GM21723 (cell line): ENCODE results near the gene CYB5R2.
A peak's percentile ranks its signal among the peaks of the same experiment; 100 is the strongest.
"Not testable (repeated sequence)": the region's sequence is repeated elsewhere in the genome, so short reads cannot be mapped to it uniquely, and the experiment has no call there.

Experiments used
- ATAC-seq: cut with Tn5 transposase; IDR thresholded peaks from one replicate; pipeline ENCODE4 v1.9.1; 2021; ENCODE audit warnings: mild to moderate bottlenecking, moderate library complexity; ENCODE audit not compliant: unreplicated experiment

The CYB5R2 gene

DNA sequence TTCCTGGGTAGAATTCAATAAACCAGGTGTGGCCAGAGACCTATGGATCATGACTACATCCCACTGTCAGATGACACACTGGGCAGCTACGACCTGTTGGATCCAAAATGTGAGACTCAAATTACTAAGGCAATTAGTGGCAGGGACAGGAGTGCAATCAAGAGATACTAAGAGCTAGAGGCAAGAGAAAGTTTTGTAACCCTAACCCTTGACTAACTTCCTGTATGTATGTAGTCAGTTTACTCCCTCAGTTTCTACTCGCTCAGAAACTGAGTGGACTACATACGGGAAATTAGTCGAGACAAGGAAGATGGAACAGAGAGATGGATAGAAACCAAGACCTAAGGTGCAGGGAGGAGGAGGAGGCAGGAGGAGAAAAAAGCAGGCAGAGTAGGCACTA is 2.7 kb downstream of the CYB5R2 start:
- ATAC-seq: no peak

DNA sequence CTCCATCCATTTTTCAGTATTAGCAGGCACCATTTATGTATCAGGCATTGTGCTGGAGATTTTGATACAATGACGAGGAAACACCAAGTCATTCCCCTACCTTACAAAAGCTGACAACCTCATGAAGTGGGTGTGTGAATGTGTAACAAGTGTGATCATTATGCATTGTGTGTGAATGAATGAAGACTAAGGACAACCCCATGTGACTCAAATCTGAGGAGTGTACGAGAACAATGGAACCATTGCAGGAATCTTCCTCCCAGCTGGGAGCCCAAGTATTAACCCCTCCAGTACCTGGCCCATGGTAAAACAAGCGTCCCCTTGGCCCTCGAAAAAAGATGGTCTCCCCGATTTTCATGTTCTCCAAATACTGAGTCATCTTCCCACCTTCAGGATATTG is 4.4 kb downstream of the CYB5R2 start:
- ATAC-seq: no peak

DNA sequence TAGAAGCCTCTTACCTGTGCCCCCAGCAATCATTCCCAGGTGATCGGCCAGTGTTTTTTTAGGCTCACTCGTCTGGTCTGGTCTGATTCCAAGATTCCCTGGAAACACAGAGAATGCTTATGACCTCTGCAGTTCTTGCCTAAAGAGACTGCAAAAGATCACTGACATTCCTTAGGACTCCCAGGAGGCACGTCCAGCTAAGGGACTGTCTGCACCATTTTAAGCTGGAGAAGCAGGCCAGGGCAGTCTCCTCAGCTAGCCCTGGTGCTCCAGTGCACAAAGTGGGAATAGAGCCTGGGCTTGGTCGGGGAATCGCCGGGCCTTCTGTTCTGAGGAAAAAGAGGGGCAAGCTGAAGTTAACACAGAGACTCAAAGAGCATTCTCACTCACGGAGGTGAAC is 4.8 kb downstream of the CYB5R2 start:
- ATAC-seq: no peak

DNA sequence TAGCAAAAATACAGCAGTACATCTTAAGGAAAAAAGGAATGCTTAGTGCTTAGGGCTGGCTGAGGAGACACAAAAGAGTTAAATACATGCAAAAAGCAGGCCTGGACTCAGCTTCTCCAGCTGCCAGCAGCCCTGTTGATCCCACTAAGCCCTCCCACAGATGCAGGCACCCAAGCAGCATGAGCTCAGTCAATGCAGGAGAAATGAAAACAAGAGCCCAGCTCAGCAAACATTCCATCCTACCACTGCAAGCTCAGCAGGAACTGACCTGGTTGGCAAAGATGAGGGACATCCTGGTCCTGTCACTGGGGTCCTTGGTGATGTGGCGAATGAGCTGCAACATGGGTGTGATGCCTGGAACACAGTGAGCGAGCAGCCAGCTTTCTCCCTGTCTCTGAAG is 5.8 kb downstream of the CYB5R2 start:
- ATAC-seq: no peak

DNA sequence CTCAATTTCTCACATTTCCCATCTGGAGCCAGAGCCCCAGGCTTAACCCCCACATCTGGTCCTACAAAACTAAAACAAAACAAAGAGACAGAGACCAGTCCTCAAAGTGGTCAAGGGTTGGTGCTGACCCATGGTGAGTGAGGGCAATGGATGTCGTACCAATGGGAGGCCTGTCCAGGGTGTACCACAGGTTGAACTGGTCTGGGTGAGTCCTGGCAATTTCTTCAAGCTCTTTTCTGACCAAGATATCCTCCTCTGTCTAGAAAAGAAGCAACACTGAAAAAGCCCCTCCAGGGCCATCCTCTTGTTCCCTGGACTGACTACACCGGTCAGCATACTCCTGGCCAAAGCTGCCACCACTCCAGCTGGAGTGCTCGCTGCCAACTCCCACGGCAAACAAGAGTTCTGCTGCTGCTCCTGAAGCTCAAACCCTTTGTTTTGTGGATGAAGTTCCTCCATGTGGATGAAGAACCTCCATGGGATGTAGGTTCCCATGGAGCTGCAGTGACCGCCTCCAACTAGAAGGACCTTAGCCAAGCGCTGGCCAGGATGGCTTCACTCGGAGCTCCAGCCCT is 6.9 kb downstream of the CYB5R2 start:
- ATAC-seq: no peak

DNA sequence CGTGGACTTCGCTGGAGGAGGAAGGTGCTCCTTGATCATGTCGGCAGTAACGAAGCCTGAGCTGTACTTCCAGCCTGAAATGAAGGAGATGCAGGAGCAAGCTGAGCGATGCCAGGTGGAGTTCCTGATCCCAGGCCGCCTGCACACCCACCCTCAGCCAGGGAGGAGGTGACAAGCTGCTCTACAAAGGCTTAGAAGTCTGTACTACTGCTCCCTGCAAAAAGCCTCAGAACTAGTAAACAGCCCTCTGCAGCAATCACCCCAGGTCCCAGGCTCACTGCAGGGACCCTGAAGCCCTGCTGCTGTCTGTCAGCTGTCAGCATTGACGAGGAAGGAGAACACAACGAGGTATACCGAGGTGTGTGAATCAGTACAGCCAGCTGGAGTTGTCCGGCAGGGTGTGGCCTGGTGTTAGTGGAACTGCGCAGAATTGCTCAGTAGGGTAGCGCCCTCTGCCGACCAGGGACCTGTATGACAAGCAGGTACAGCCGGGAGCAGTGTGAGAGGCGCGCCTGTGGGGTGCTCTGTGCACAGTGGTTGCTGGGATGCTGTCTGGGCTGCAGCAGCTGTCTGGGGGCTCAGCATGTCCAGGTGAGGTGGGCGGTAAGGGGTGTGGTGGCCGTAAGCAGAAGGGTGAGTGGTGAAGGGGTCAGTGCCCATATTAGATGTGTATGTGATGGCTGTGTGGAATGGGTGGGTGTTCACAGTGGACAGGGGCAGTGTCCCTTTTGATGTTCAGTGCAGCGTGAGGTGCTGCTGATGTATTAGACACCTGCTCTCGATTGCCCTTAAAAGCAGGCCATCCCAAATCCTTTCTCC is 7.6 kb downstream of the CYB5R2 start:
- ATAC-seq: peak; percentile 99

DNA sequence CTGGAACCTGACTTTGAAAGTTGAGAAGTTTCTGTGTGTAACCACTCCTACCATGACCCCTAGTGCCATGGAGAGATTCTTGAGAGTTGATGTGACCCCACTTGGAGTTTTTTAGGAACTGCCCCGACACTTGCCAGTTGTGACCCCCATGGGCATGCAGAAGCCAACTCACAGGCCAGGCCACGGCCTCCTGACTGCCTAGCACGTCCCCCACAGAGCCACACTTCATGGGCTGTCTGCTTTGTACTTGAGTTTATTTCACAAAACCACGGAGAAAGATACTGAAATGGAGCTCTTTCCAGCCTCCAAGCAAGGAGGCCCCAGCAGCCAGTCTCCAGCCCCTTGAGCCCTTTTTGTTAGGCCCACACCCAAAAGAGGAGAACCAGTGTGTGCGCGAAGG is 8.4 kb downstream of the CYB5R2 start:
- ATAC-seq: no peak

DNA sequence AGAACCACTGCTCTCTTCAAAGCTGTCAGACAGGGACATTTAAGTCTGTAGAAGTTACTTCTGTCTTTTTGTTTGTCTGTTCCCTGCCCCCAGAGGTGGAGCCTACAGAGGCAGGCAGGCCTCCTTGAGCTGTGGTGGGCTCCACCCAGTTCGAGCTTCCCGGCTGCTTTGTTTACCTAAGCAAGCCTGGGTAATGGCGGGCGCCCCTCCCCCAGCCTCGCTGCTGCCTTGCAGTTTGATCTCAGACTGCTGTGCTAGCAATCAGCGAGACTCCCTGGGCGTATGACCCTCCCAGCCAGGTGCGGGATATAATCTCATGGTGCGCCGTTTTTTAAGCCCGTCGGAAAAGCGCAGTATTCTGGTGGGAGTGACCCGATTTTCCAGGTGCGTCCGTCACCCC is 9.8 kb downstream of the CYB5R2 start:
- ATAC-seq: not testable (repeated sequence)

DNA sequence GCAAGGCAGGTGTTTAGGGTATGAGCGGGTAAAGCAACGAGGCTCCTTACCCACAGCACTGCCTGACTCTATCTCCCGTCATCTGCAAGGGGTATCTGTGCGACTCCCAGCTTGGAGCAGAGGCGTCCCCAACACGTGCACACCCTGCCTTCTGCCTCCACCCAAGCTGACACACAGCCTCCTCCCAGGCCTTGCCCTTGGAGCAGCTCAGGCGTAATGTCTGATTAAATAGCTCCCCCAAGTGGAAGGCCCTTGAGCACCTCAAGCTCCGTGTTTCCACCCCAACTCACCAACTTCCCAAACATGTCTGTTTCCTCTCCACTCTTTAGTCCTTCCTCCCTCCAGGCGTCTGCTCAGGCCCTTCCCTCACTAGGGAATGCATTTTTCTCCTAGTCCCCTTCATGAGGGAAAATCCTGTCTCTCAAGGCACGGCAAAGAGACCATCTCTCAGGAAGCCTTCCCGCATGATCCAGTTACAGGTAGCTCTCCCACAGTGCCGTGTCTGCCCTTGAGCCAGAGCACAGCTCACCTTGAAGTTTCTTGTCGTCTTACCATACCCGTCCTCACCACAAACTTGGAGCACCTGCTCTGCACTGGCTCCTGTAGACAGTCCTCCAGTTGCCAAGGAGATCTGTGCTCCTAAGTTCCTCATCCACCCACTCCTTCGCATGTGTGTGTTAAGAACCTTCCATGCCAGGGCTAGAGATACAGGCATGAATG is 15.8 kb downstream of the CYB5R2 start:
- ATAC-seq: no peak

DNA sequence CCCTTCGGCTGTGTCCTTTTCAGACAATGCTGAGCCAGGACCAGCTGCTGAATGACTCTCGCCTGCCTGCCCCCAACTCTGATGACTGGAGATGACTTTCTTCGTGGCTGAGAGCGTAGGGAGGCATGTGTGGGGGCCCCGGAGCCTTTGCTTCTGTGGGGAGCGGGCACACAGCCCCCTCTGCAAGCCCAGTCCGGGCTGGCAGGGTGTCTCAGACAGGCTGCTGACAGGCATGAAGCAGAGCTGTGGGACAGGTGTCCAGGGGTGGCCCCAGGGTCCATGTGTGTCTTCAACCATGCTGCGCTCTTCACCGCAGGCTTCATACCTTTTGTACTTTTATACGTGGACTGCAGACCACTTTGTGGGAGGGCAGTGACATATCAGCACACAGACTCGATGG is 16.6 kb downstream of the CYB5R2 start:
- ATAC-seq: no peak

DNA sequence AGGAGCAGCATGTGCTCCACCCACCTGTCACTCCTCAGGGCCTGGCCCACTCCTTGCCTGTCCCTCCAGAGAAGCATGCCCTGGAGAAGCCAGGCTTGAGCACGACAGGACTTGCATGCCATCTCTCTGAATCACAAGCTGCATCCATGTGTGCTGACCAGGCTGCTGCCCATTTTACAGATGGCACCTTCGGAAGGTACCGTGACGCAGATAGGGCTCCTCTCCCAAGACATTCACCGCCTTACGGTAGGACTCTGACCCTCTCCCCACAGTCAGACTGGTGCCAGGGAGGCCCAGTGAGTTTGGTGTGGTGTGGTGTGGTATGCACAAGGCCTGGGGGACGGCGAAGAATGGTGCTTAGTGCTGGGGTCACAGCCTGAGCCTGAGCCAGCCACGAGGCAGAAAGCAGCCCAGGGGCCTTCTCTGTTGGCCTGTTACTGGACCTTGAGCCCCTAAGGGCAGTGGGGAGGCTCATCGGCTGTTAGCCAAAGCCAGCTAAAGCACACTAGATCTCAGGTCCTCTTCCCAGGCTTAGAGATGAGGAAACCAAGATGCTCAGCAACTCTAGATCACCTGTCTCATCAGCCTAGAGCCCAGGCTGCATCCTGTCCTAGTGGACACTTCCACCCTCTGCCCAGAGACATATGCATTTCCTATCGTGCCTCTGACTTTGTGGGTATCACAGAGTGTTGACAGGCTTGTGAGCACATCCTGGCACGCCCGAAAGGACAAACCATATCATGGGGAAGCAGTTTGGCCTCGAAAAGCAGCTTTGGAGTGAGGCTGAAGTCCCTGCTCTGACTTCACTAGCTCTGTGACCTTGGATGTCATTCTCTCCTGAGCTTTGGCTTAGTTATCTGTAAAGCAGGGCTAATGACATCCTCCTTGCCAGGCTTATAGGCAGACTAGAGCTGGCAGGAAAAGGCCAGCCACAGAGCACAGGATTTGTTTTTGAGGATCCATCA is 17.8 kb downstream of the CYB5R2 start:
- ATAC-seq: no peak

DNA sequence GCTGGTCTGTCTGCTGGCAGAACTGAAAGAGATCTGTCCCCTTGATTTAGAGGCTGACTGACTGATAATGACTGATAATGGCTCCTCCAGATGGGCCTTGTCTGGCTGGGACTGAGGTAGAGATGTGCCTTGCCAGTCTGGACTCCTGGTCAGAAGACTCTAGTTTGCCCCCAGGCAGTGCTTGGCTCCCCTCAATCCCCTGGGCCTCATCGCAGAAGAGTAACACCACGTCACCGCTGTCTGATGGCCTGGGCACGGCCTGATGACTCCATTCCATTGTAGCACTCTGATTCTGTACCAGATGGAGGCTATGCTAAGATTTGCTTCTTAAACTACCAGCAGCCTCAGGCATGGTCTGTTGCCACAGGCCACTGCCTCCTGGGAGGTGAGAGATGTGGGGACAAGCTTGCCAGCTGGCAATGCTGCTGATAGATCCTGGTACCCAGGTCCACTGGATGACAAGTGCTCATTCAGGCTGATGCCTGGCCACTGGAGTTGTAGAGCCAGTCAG is 19.1 kb downstream of the CYB5R2 start:
- ATAC-seq: no peak

DNA sequence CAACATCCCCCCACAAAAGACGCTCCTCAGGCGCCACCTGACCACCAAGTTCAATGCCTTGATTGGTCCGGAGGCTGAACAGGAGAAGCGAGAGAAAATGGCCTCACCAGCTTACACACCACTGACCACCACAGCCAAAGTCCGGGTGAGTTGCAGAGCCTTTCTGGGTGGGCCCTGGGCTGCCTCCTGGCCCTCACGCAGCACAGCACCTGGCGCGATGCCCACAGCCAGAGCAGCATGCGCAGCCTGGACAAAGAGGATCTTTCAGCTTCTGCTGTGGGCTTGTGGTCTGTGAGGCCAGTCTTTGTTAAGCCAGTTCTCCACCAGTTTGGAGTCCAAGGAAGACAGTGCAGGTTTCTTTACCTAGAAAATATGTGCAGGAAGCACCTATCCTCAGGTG is 21.6 kb downstream of the CYB5R2 start:
- ATAC-seq: no peak

DNA sequence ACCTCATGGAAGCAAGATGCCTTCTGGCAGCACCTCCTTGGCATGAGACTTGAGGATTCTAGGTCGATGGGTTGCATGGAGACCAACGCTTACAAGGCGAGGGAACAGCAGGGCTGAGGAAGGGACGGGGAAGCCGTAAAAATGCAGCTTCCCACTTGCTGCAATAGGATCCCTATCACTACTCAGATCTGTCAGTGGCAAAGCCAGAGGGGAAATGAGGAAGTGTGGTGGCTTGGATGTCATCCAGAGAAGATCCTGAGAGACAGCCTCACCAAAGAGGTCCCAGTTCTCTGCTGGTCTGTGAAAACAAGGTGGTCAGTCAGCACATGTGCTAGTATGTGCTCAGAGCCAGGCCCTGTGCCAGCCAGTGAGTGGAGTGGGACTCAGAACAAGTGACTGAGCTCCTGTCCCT is 22.2 kb downstream of the CYB5R2 start:
- ATAC-seq: no peak

DNA sequence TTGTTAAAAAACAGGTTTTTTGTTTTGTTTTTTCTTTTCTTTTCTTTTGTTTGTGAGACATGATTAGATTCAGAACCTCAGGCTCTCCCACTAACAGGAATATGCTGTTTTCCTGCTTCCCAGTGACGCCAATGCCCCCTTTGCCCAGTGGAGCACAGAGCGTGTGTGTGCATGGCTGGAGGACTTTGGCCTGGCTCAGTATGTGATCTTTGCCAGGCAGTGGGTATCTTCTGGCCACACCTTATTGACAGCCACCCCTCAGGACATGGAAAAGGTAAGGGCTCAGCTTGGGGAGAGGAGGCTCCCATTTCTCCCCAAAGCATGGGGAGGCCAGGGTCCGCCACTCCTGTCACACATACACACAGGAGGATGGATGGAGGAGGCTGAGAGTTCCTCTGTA is 25.0 kb downstream of the CYB5R2 start:
- ATAC-seq: no peak

DNA sequence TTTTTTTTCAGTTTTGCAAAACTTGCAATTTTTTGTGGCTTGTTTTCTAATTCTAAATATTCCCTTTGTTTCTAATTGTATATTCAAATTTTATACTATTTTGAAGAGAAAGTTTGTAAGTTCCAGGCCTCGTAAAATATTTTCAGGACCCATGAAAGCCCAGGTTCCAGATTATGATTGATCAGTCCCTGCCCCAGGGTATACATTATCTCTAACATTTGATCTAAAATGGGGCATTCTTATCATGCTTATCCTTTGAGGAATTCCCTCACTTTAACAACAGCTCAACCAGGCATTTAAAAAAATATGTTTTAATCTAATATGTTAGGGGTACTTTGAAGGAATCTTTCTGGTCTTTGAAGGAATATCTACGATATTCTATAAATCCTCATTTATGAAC is 26.4 kb downstream of the CYB5R2 start:
- ATAC-seq: no peak

DNA sequence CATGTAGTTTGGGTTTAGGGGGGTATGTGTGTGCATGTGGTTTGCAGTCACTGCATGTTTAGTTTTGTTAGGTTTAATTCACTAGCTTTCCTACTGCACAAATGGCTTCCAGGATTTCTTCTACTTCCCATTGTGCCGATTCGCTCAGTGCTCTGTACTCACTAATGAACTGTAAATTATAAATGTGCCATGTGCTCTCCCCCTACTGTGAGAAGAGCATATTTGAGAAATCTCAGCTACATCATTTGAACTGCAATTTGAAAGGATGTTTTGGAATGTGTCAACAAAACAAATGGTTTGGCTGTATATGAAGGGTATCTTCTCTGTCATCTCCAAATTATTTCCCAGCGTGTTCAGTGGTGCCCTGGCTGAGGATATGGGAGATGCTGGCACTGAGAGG is 28.1 kb downstream of the CYB5R2 start:
- no peak for ATAC-seq

DNA sequence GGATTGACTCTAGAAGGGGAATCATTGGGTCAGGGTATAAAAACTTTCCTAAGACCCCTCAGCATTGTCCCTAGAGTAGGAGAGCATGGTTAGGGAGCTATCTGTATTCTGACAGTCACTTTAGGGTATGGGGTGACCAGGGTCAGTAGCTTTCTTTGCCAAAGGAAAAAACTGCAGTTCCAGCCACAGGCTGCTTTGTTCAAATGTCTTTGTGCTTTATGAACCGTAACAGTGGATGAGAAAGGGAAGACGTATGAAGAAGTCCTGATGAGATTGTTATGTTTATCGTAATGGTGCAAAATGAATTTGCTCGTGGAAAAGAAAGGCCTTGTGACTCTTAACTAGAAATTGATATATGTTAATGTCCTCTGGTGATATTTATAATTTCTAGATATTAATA is 30.0 kb downstream of the CYB5R2 start:
- ATAC-seq: no peak

DNA sequence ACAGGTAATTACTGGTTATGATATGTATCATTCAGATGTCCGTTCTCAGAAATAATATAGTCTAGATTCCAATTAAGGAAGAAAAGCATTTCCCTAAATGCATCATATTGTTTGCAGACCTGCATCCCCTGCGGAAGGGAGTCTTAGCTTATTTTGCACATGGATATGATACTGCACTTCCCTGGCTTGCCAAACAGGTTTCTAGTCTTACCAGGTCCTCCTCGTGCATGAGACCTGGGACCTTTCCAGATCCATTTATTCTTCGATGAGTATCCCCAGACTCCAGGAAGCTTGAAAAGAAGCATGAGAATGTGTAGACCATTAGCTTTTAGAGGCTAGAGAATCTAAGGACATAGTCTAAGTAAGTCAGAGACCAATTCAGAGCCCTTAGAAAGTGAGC is 30.6 kb downstream of the CYB5R2 start:
- no peak for ATAC-seq

DNA sequence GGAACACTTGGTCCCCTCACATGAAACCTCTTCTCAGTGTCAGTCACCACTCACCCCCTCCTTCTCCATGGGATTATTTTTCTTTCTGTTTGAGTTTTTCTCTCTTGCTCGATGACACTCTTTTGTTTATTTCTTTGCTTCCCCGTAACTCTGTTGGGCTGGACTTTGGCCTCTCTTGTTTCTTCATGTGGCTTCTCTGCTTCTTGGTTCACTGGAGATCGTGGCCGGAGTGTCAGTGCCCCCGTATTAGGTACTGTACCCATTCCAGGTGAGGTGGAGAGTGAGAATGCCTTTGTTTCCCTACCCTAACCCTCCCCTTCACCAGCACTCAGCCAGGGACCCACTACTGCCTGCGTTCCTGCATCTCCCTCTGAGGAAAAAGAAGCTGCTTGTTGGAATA is 32.5 kb downstream of the CYB5R2 start:
- no peak for ATAC-seq

DNA sequence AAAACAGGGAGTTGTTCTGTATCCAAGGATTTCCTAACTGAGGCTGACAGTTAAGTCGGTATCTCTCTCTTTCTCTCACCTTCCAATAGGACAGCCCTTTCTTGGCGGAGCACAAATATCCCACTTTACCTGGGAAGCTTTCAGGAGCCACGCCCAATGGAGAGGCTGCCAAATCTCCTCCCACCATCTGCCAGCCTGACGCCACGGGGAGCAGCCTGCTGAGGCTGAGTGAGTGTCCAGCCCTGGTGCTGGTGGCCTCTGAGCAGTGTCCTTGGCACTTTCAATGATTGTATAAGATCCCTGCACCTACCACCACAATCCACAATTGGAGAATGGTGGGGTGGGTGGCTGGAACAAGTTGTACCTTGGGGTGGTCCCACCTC is 33.7 kb downstream of the CYB5R2 start:
- no peak for ATAC-seq
